KMS-11 (cell line): ENCODE data around the gene EPHB2.
"Not testable (repeated sequence)": the region's sequence is repeated elsewhere in the genome, so short reads cannot be mapped to it uniquely, and the experiment has no call there.

Experiments used
- H2AFZ ChIP-seq: fragments of 200-600 bp; sonication (generic); 2 replicates; pipeline ENCODE4 v1.6.1; 2016; ENCODE audit warnings: antibody characterized with exemption, mixed run types, low read depth
- H3K27ac ChIP-seq: fragments of 200-600 bp; sonication (generic); 2 replicates; pipeline ENCODE4 v1.6.1; 2016; ENCODE audit warnings: mild to moderate bottlenecking, mixed run types
- H3K27me3 ChIP-seq: fragments of 200-600 bp; sonication (generic); 2 replicates; pipeline ENCODE4 v1.6.1; 2017; ENCODE audit warnings: mild to moderate bottlenecking, low read depth, mixed run types, moderate library complexity; ENCODE audit not compliant: insufficient read depth
- H3K36me3 ChIP-seq: fragments of 200-600 bp; sonication (generic); 2 replicates; pipeline ENCODE4 v1.6.1; 2017; ENCODE audit warnings: mild to moderate bottlenecking, mixed run types; ENCODE audit not compliant: insufficient read depth
- H3K4me1 ChIP-seq: fragments of 200-600 bp; sonication (generic); 2 replicates; pipeline ENCODE4 v1.6.1; 2016; ENCODE audit warnings: mild to moderate bottlenecking, low read depth, mixed run types; ENCODE audit not compliant: poor library complexity, severe bottlenecking
- H3K4me2 ChIP-seq: fragments of 200-600 bp; sonication (generic); 2 replicates; pipeline ENCODE4 v1.7.0; 2016; ENCODE audit warnings: mild to moderate bottlenecking, mixed run types
- H3K4me3 ChIP-seq: fragments of 200-600 bp; sonication (generic); IDR thresholded peaks from 2 replicates; pipeline ENCODE4 v1.6.1; 2017; ENCODE audit warnings: low read depth, low read length, mixed read lengths; ENCODE audit not compliant: insufficient read depth
- H3K79me2 ChIP-seq: fragments of 200-600 bp; sonication (generic); 2 replicates; pipeline ENCODE4 v1.6.1; 2016; ENCODE audit warnings: low read depth, mixed run types; ENCODE audit not compliant: insufficient read depth
- H3K9ac ChIP-seq: fragments of 200-600 bp; sonication (generic); 2 replicates; pipeline ENCODE4 v1.6.1; 2016; ENCODE audit warnings: mild to moderate bottlenecking, mixed run types
- H4K20me1 ChIP-seq: fragments of 200-600 bp; sonication (generic); 2 replicates; pipeline ENCODE4 v1.6.1; 2016; ENCODE audit warnings: mild to moderate bottlenecking, mixed run types; ENCODE audit not compliant: insufficient read depth
- TF ChIP-seq, protein P1 (sequence below): fragments of 200-600 bp; sonication (generic); conservative IDR thresholded peaks from 2 replicates; pipeline ENCODE4 v1.6.1; 2017; ENCODE audit warnings: low read depth, mild to moderate bottlenecking, antibody characterized with exemption, low read length, moderate library complexity, mixed read lengths

EPHB2 gene

DNA sequence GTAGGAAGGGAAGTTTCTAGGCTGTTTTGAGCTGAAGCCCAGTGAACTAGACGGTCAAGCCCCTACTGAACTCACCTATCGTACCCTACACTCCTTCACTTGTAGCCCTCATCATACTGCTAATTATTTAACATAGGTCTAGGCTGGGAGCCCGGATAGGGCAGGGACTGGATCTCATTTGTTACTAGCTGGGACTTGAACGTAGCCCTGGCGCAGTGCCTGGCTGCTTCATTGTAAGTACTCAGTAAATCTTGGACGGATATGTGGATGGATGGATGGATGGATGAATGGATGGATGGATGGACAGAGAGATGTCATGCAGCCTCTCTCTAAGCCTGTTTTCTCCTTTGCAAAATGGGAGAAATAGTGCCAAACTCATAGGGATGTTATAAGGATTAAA is 129.2 kb downstream of the EPHB2 start:
- Histone ChIP-seq H3K9ac (no peak overlapping the region), H4K20me1 (no peaks in the 10 kb centered on the region), H3K4me3 (no peak overlapping the region), H2AFZ (no peak overlapping the region), H3K4me1 (no peaks in the 10 kb centered on the region), H3K36me3 (no peaks in the 10 kb centered on the region), H3K27me3 (peaks cover 94% of the 10 kb centered on the region), H3K4me2 (no peak overlapping the region), H3K27ac (no peak overlapping the region), H3K79me2 (no peaks in the 10 kb centered on the region)
- TF ChIP-seq, protein P1, sequence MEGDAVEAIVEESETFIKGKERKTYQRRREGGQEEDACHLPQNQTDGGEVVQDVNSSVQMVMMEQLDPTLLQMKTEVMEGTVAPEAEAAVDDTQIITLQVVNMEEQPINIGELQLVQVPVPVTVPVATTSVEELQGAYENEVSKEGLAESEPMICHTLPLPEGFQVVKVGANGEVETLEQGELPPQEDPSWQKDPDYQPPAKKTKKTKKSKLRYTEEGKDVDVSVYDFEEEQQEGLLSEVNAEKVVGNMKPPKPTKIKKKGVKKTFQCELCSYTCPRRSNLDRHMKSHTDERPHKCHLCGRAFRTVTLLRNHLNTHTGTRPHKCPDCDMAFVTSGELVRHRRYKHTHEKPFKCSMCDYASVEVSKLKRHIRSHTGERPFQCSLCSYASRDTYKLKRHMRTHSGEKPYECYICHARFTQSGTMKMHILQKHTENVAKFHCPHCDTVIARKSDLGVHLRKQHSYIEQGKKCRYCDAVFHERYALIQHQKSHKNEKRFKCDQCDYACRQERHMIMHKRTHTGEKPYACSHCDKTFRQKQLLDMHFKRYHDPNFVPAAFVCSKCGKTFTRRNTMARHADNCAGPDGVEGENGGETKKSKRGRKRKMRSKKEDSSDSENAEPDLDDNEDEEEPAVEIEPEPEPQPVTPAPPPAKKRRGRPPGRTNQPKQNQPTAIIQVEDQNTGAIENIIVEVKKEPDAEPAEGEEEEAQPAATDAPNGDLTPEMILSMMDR = no peak

DNA sequence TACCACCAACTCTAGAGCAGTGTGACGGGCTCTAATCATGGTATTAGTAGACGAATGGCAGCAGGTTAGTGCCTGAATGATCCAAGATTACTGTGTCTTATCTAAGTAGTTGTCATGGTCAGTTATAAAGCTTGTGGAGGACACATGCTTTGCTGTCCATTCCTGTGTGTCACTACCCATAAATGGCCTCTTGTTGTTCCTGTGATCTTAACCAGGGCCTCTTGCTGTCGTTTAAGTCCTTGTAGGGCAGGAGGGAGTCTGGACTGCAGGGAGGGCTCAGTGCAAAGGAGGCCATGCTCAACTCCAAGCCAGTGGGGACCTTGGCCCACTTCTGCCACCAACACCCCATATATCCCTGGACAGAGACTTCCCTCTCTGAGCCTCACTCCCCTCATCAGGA is 130.5 kb downstream of the EPHB2 start:
- H3K27me3 ChIP-seq = peaks cover 94% of the 10 kb centered on the region
- TF ChIP-seq, protein P1 = no peak

GRCh38 chr1:22841860-22842281 is 131.2 kb downstream of the EPHB2 start:
- no peak overlapping the region for H2AFZ ChIP-seq
- H3K36me3 ChIP-seq = no peaks in the 10 kb centered on the region
- H4K20me1 ChIP-seq = no peaks in the 10 kb centered on the region
- TF ChIP-seq, protein P1 = no peak
- no peaks in the 10 kb centered on the region for H3K79me2 ChIP-seq
- H3K27me3 ChIP-seq = peaks cover 92% of the 10 kb centered on the region
- H3K4me2 ChIP-seq = no peak overlapping the region
- no peak overlapping the region for H3K27ac ChIP-seq
- no peaks in the 10 kb centered on the region for H3K4me1 ChIP-seq
- no peak overlapping the region for H3K9ac ChIP-seq
- H3K4me3 ChIP-seq = no peak overlapping the region

More for the DNA sequence above, 130.5 kb downstream of the EPHB2 start:
- no peaks in the 10 kb centered on the region for H3K79me2 ChIP-seq
- no peak overlapping the region for H2AFZ ChIP-seq
- H3K4me1 ChIP-seq = no peaks in the 10 kb centered on the region
- H3K4me3 ChIP-seq = no peak overlapping the region
- no peak overlapping the region for H3K9ac ChIP-seq
- no peak overlapping the region for H3K27ac ChIP-seq
- no peak overlapping the region for H3K4me2 ChIP-seq
- no peaks in the 10 kb centered on the region for H4K20me1 ChIP-seq
- no peaks in the 10 kb centered on the region for H3K36me3 ChIP-seq

- peaks cover 84% of the 10 kb centered on the region for H3K27me3 ChIP-seq
- H3K27ac ChIP-seq, H2AFZ ChIP-seq, H4K20me1 ChIP-seq, H3K4me1 ChIP-seq, H3K79me2 ChIP-seq, H3K4me3 ChIP-seq, H3K9ac ChIP-seq, H3K4me2 ChIP-seq, H3K36me3 ChIP-seq: not testable (repeated sequence)
Observed at GRCh38 chr1:22843441-22844183, 133.0 kb downstream of the EPHB2 start.

DNA sequence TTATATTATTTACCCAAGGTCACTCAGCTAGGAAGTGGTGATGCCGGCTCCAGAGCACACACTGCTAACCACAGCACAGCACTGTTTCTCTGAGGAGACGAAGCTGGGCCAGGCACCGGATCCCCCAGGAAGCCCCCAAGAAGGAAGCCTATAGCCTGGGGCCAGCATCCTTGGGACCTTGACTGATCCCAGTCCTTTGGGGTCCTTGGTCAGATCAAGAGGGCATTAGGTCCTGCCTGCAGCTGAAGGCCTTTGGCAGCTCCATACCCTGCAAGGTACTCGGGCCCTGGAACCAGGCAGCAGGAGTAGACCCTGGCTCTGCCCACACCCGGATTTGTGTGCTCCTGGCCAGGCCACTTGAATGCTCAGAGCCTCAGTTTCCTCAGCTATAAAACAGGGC is 134.0 kb downstream of the EPHB2 start:
- Histone ChIP-seq H4K20me1 (no peaks in the 10 kb centered on the region), H3K27me3 (peaks cover 81% of the 10 kb centered on the region), H3K4me2 (no peak overlapping the region), H2AFZ (no peak overlapping the region), H3K27ac (no peak overlapping the region), H3K9ac (no peak overlapping the region), H3K79me2 (no peaks in the 10 kb centered on the region), H3K36me3 (no peaks in the 10 kb centered on the region), H3K4me1 (no peaks in the 10 kb centered on the region), H3K4me3 (no peak overlapping the region)
- TF ChIP-seq, protein P1 = no peak
